Measurements from ENCODE around the gene PPP1R11.
"Not testable (repeated sequence)": the region's sequence is repeated elsewhere in the genome, so short reads cannot be mapped to it uniquely, and the experiment has no call there.

Gene PPP1R11

GRCh38 chr6:30103872-30104179 lies 36.8 kb downstream of the PPP1R11 start:
- H3K27me3 ChIP-seq (replicated peaks; ENCODE audit: control insufficient read depth, insufficient read depth, low read length, poor library complexity, severe bottlenecking): peaks cover 10% of the 10 kb centered on the region

GRCh38 chr6:30104661-30105060 lies 37.7 kb downstream of the PPP1R11 start:
- H3K4me1 ChIP-seq (ENCODE audit: control insufficient read depth, insufficient read depth, low read length, poor library complexity, severe bottlenecking): peaks cover 35% of the 10 kb centered on the region
- H3K4me3 ChIP-seq (ENCODE audit: insufficient read depth, low read depth, low read length, poor library complexity, severe bottlenecking): no peak overlapping the region
- DNase-seq: no peak
- H3K27ac ChIP-seq (ENCODE audit: insufficient read depth, low read length, poor library complexity, severe bottlenecking): no peak overlapping the region
- peaks cover 7% of the 10 kb centered on the region for H3K27me3 ChIP-seq (replicated peaks; ENCODE audit: control insufficient read depth, insufficient read depth, low read length, poor library complexity, severe bottlenecking)
- no peaks in the 10 kb centered on the region for H3K9me3 ChIP-seq (ENCODE audit: control insufficient read depth, low read length)
- no peaks in the 10 kb centered on the region for H3K36me3 ChIP-seq (ENCODE audit: control insufficient read depth, insufficient read depth, low read length)

More at GRCh38 chr6:30103872-30104179, 36.8 kb downstream of the PPP1R11 start:
- no peaks in the 10 kb centered on the region for H3K36me3 ChIP-seq (ENCODE audit: control insufficient read depth, insufficient read depth, low read length)
- peak overlapping the region; percentile 57 for H3K4me3 ChIP-seq (ENCODE audit: insufficient read depth, low read depth, low read length, poor library complexity, severe bottlenecking)
- no peaks in the 10 kb centered on the region for H3K9me3 ChIP-seq (ENCODE audit: control insufficient read depth, low read length)
- H3K27ac ChIP-seq (ENCODE audit: insufficient read depth, low read length, poor library complexity, severe bottlenecking): no peak overlapping the region
- DNase-seq: no peak
- peaks cover 35% of the 10 kb centered on the region for H3K4me1 ChIP-seq (ENCODE audit: control insufficient read depth, insufficient read depth, low read length, poor library complexity, severe bottlenecking)

GRCh38 chr6:30111266-30111856 lies 44.4 kb downstream of the PPP1R11 start:
- Histone ChIP-seq H3K36me3 (ENCODE audit: control insufficient read depth, insufficient read depth, low read length) (no peaks in the 10 kb centered on the region), H3K4me1 (ENCODE audit: control insufficient read depth, insufficient read depth, low read length, poor library complexity, severe bottlenecking) (no peaks in the 10 kb centered on the region), H3K9me3 (ENCODE audit: control insufficient read depth, low read length) (no peaks in the 10 kb centered on the region), H3K27ac (ENCODE audit: insufficient read depth, low read length, poor library complexity, severe bottlenecking) (no peak overlapping the region), H3K4me3 (ENCODE audit: insufficient read depth, low read depth, low read length, poor library complexity, severe bottlenecking) (no peak overlapping the region), H3K27me3 (replicated peaks; ENCODE audit: control insufficient read depth, insufficient read depth, low read length, poor library complexity, severe bottlenecking) (peaks cover 7% of the 10 kb centered on the region)
- DNase-seq: no peak

GRCh38 chr6:30112402-30112994 lies 45.5 kb downstream of the PPP1R11 start:
- no peak for DNase-seq
- no peaks in the 10 kb centered on the region for H3K4me1 ChIP-seq (ENCODE audit: control insufficient read depth, insufficient read depth, low read length, poor library complexity, severe bottlenecking)
- H3K27me3 ChIP-seq (replicated peaks; ENCODE audit: control insufficient read depth, insufficient read depth, low read length, poor library complexity, severe bottlenecking): peaks cover 7% of the 10 kb centered on the region

GRCh38 chr6:30113003-30113759 lies 46.2 kb downstream of the PPP1R11 start, which contains the start of gene TRIM31:
Gene TRIM31, minus strand, starts transcription at chr6:30113090. Its CDS starts 285 bp downstream, at chr6:30112805.
- Histone ChIP-seq H3K27ac (ENCODE audit: insufficient read depth, low read length, poor library complexity, severe bottlenecking) (no peak within 1 kb of the TSS), H3K27me3 (replicated peaks; ENCODE audit: control insufficient read depth, insufficient read depth, low read length, poor library complexity, severe bottlenecking) (peaks cover 7% of the 10 kb centered on the region), H3K4me3 (ENCODE audit: insufficient read depth, low read depth, low read length, poor library complexity, severe bottlenecking) (no peak within 1 kb of the TSS), H3K36me3 (ENCODE audit: control insufficient read depth, insufficient read depth, low read length) (no peaks in the 10 kb centered on the region), H3K4me1 (ENCODE audit: control insufficient read depth, insufficient read depth, low read length, poor library complexity, severe bottlenecking) (no peaks in the 10 kb centered on the region), H3K9me3 (ENCODE audit: control insufficient read depth, low read length) (no peaks in the 10 kb centered on the region)
- no peak for DNase-seq

More at GRCh38 chr6:30112402-30112994, 45.5 kb downstream of the PPP1R11 start:
- no peak overlapping the region for H3K4me3 ChIP-seq (ENCODE audit: insufficient read depth, low read depth, low read length, poor library complexity, severe bottlenecking)
- no peak overlapping the region for H3K27ac ChIP-seq (ENCODE audit: insufficient read depth, low read length, poor library complexity, severe bottlenecking)
- no peaks in the 10 kb centered on the region for H3K36me3 ChIP-seq (ENCODE audit: control insufficient read depth, insufficient read depth, low read length)
- no peaks in the 10 kb centered on the region for H3K9me3 ChIP-seq (ENCODE audit: control insufficient read depth, low read length)

- Histone ChIP-seq H3K4me1 (ENCODE audit: control insufficient read depth, insufficient read depth, low read length, poor library complexity, severe bottlenecking) (no peaks in the 10 kb centered on the region), H3K27me3 (replicated peaks; ENCODE audit: control insufficient read depth, insufficient read depth, low read length, poor library complexity, severe bottlenecking) (peaks cover 7% of the 10 kb centered on the region), H3K27ac (ENCODE audit: insufficient read depth, low read length, poor library complexity, severe bottlenecking) (no peak overlapping the region), H3K4me3 (ENCODE audit: insufficient read depth, low read depth, low read length, poor library complexity, severe bottlenecking) (no peak overlapping the region), H3K9me3 (ENCODE audit: control insufficient read depth, low read length) (no peaks in the 10 kb centered on the region), H3K36me3 (ENCODE audit: control insufficient read depth, insufficient read depth, low read length) (no peaks in the 10 kb centered on the region)
- DNase-seq: no peak
Measured at GRCh38 chr6:30113841-30114240, 46.8 kb downstream of the PPP1R11 start.

- H3K36me3 ChIP-seq (ENCODE audit: control insufficient read depth, insufficient read depth, low read length): no peaks in the 10 kb centered on the region
- no peak overlapping the region for H3K4me3 ChIP-seq (ENCODE audit: insufficient read depth, low read depth, low read length, poor library complexity, severe bottlenecking)
- H3K4me1 ChIP-seq (ENCODE audit: control insufficient read depth, insufficient read depth, low read length, poor library complexity, severe bottlenecking): no peaks in the 10 kb centered on the region
- peaks cover 10% of the 10 kb centered on the region for H3K27me3 ChIP-seq (replicated peaks; ENCODE audit: control insufficient read depth, insufficient read depth, low read length, poor library complexity, severe bottlenecking)
- no peaks in the 10 kb centered on the region for H3K9me3 ChIP-seq (ENCODE audit: control insufficient read depth, low read length)
- no peak for DNase-seq
- no peak overlapping the region for H3K27ac ChIP-seq (ENCODE audit: insufficient read depth, low read length, poor library complexity, severe bottlenecking)
Measured at GRCh38 chr6:30116724-30117123, 49.7 kb downstream of the PPP1R11 start.

GRCh38 chr6:30118691-30119090 lies 51.7 kb downstream of the PPP1R11 start:
- not testable (repeated sequence) for DNase-seq; H3K27ac ChIP-seq (ENCODE audit: insufficient read depth, low read length, poor library complexity, severe bottlenecking); H3K4me3 ChIP-seq (ENCODE audit: insufficient read depth, low read depth, low read length, poor library complexity, severe bottlenecking); H3K27me3 ChIP-seq (replicated peaks; ENCODE audit: control insufficient read depth, insufficient read depth, low read length, poor library complexity, severe bottlenecking); H3K4me1 ChIP-seq (ENCODE audit: control insufficient read depth, insufficient read depth, low read length, poor library complexity, severe bottlenecking); H3K36me3 ChIP-seq (ENCODE audit: control insufficient read depth, insufficient read depth, low read length); H3K9me3 ChIP-seq (ENCODE audit: control insufficient read depth, low read length)

Measured in effector memory CD4-positive, alpha-beta T cell (primary cell).